Stimulated activated CD4-positive, alpha-beta T cell treated with anti-CD3 and anti-CD28 coated beads, Interleukin-15, amount 100 ng/mL, for 48 hours (primary cell): ENCODE data around the gene IDH3G.

ENCODE experiments used
- DNase-seq, 2 donors: peaks; one replicate each; pipeline ENCODE4 v3.0.0-alpha.2; 2020; ENCODE audit warnings: low read depth in 2 of 2

IDH3G gene

GRCh38 chrX:153816831-153817690 is 22.9 kb upstream of the IDH3G start:
- peak in 1 of 2 donors; percentile 18 for DNase-seq

- no peak for DNase-seq
These were observed 20.6 kb upstream of the IDH3G start for GRCh38 chrX:153814591-153815315.

- no peak for DNase-seq
These were observed 19.0 kb upstream of the IDH3G start for GRCh38 chrX:153813161-153813560.

GRCh38 chrX:153812220-153812619 is 18.0 kb upstream of the IDH3G start:
- no peak for DNase-seq

- no peak for DNase-seq
These were observed 13.8 kb upstream of the IDH3G start for GRCh38 chrX:153807976-153808375.

GRCh38 chrX:153806999-153807575 is 12.9 kb upstream of the IDH3G start:
- DNase-seq, result no peak

- DNase-seq, result no peak
These were observed 11.3 kb upstream of the IDH3G start for GRCh38 chrX:153805436-153805835.

GRCh38 chrX:153804621-153805020 is 10.4 kb upstream of the IDH3G start:
- no peak for DNase-seq

- no peak for DNase-seq
These were observed 10.0 kb upstream of the IDH3G start for GRCh38 chrX:153804100-153804595.

- DNase-seq, result no peak
These were observed 9.3 kb upstream of the IDH3G start for GRCh38 chrX:153803211-153804099.

- DNase-seq, result no peak
These were observed 8.4 kb upstream of the IDH3G start for GRCh38 chrX:153802513-153803045.

- no peak for DNase-seq
These were observed 7.5 kb upstream of the IDH3G start for GRCh38 chrX:153801669-153802068.

- no peak for DNase-seq
These were observed 6.6 kb upstream of the IDH3G start for GRCh38 chrX:153800746-153801145.

- DNase-seq, result no peak
These were observed 6.1 kb upstream of the IDH3G start for GRCh38 chrX:153800177-153800722.

- DNase-seq, result no peak
These were observed 5.2 kb upstream of the IDH3G start for GRCh38 chrX:153799326-153799725.

GRCh38 chrX:153797415-153798015 is 3.3 kb upstream of the IDH3G start:
- DNase-seq, result no peak

- no peak for DNase-seq
These were observed 982 bp upstream of the IDH3G start for GRCh38 chrX:153794897-153795816.

GRCh38 chrX:153793291-153793690 is 884 bp downstream of the IDH3G start:
- DNase-seq, result no peak

- DNase-seq, result no peak
These were observed 1.8 kb downstream of the IDH3G start for GRCh38 chrX:153792368-153792767.
